Keratinocyte (primary cell): ENCODE data around the gene ARMC9.

Experiments used
- EZH2 ChIP-seq: IDR thresholded peaks from one replicate; pipeline ENCODE4 v1.6.1; 2012; ENCODE audit warnings: inconsistent platforms, mild to moderate bottlenecking, low read length, moderate library complexity
- TF ChIP-seq, protein P1 (sequence below), 3 experiments: IDR thresholded peaks in 1 of 3; conservative IDR thresholded peaks in 1 of 3; optimal IDR thresholded peaks in 1 of 3; 2 replicates in 2 of 3; 3 replicates in 1 of 3; pipeline versions ENCODE3 to v1.5.1; 2011; ENCODE audit warnings: low read length in 3 of 3, mild to moderate bottlenecking in 3 of 3, moderate library complexity in 2 of 3, control low read depth in 1 of 3, inconsistent platforms in 1 of 3; ENCODE audit not compliant: insufficient read depth in 2 of 3; ENCODE audit errors: extremely low read depth in 1 of 3

- TF ChIP-seq, protein P1, sequence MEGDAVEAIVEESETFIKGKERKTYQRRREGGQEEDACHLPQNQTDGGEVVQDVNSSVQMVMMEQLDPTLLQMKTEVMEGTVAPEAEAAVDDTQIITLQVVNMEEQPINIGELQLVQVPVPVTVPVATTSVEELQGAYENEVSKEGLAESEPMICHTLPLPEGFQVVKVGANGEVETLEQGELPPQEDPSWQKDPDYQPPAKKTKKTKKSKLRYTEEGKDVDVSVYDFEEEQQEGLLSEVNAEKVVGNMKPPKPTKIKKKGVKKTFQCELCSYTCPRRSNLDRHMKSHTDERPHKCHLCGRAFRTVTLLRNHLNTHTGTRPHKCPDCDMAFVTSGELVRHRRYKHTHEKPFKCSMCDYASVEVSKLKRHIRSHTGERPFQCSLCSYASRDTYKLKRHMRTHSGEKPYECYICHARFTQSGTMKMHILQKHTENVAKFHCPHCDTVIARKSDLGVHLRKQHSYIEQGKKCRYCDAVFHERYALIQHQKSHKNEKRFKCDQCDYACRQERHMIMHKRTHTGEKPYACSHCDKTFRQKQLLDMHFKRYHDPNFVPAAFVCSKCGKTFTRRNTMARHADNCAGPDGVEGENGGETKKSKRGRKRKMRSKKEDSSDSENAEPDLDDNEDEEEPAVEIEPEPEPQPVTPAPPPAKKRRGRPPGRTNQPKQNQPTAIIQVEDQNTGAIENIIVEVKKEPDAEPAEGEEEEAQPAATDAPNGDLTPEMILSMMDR (optimal IDR thresholded peaks at IDR 0.05 in 1 of 3, IDR thresholded peaks at IDR 0.05 in 1 of 3, conservative IDR thresholded peaks at IDR 0.05 in 1 of 3; ENCODE audit: extremely low read depth in 1 of 3, insufficient read depth in 2 of 3, low read length in 3 of 3): no peak
- TF ChIP-seq EZH2: no peak
Observed at GRCh38 chr2:231222318-231223000, 24.0 kb downstream of the ARMC9 start.
